Measurements from ENCODE around the gene ALDH1B1. TPM values are rescaled to one million over a fixed set of nuclear protein-coding genes. Genes with fewer than 3 reads are reported as not detected.
A peak's percentile ranks its signal among the peaks of the same experiment; 100 is the strongest.

Gene ALDH1B1
- total and polyA plus RNA-seq, 2 of the 13 experiments (the other 11 are each of a cell fraction or from before 2014, with no cell fraction given): 45.1 to 125 TPM

- TF ChIP-seq ZNF280D (CRISPR knock-in tag; IDR thresholded peaks at IDR 0.05): peak; percentile 88
- 0 out of 2 replicates have a peak, but pooled peaks have one; percentile 31 for TF ChIP-seq HNRNPL (IDR thresholded peaks at IDR 0.05; ENCODE audit: low read depth, low read length)
- no peak for TF ChIP-seq NPAS2 (CRISPR knock-in tag; IDR thresholded peaks at IDR 0.05; ENCODE audit: borderline replicate concordance)
- peak; percentile 80 for TF ChIP-seq ZMYM4 (CRISPR knock-in tag; IDR thresholded peaks at IDR 0.05)
- TF ChIP-seq AHDC1 (CRISPR knock-in tag; IDR thresholded peaks at IDR 0.05; ENCODE audit: borderline replicate concordance): peak; percentile 82; the same call in 1 of the 2 replicates
- TF ChIP-seq IKZF4 (CRISPR knock-in tag; IDR thresholded peaks at IDR 0.05; ENCODE audit: borderline replicate concordance, low read depth, not compliant biosample characterization): no peak
- TF ChIP-seq SNAI1 (CRISPR knock-in tag; IDR thresholded peaks at IDR 0.05; ENCODE audit: borderline replicate concordance): 0 out of 2 replicates have a peak, but pooled peaks have one; percentile 36
- peak; percentile 98 for TF ChIP-seq ELF1 (CRISPR knock-in tag; IDR thresholded peaks at IDR 0.05)
- peak; percentile 44; the same call in 1 of the 2 replicates for TF ChIP-seq ZBTB26 (CRISPR knock-in tag; IDR thresholded peaks at IDR 0.05; ENCODE audit: borderline replicate concordance)
- TF ChIP-seq LCORL (IDR thresholded peaks at IDR 0.05): no peak
- peak; percentile 79; the same call in 1 of the 2 replicates for TF ChIP-seq LCORL (CRISPR knock-in tag; IDR thresholded peaks at IDR 0.05)
- TF ChIP-seq IRF2 (CRISPR knock-in tag; IDR thresholded peaks at IDR 0.05): peak; percentile 72
- TF ChIP-seq ZNF776 (CRISPR knock-in tag; IDR thresholded peaks at IDR 0.05): peak; percentile 55; the same call in 1 of the 2 replicates
- peak; percentile 74 for TF ChIP-seq SOX5 (CRISPR knock-in tag; IDR thresholded peaks at IDR 0.05; ENCODE audit: borderline replicate concordance)
- TF ChIP-seq ELF4 (CRISPR knock-in tag; IDR thresholded peaks at IDR 0.05; ENCODE audit: borderline replicate concordance): peak; percentile 97
- TF ChIP-seq MYNN (CRISPR knock-in tag; IDR thresholded peaks at IDR 0.05; ENCODE audit: low read depth): no peak
- TF ChIP-seq HNRNPUL1 (IDR thresholded peaks at IDR 0.05; ENCODE audit: low read depth, low read length): no peak
- 0 out of 2 replicates have a peak, but pooled peaks have one; percentile 68 for TF ChIP-seq ZNF431 (CRISPR knock-in tag; IDR thresholded peaks at IDR 0.05; ENCODE audit: borderline replicate concordance, low read depth)
- peak; percentile 79; the same call in 1 of the 2 replicates for TF ChIP-seq ZNF598 (CRISPR knock-in tag; IDR thresholded peaks at IDR 0.05; ENCODE audit: borderline replicate concordance)
- TF ChIP-seq MIER3 (CRISPR knock-in tag; IDR thresholded peaks at IDR 0.05; ENCODE audit: borderline replicate concordance): peak; percentile 47; the same call in 1 of the 2 replicates
Observed at GRCh38 chr9:38437193-38437823, 44.8 kb downstream of the ALDH1B1 start (continued).

All from HepG2 (cell line).